Endometrium (tissue), 2 donors: ENCODE results near the gene HMX2.

ENCODE experiments used
- FAIRE-seq: peaks from 2 replicates; lab custom pipeline; 2012; peaks lifted over from hg19 to GRCh38; lab: Jason Lieb, UNC
- donor health status: control.
- donor health status: control.

Gene HMX2

DNA sequence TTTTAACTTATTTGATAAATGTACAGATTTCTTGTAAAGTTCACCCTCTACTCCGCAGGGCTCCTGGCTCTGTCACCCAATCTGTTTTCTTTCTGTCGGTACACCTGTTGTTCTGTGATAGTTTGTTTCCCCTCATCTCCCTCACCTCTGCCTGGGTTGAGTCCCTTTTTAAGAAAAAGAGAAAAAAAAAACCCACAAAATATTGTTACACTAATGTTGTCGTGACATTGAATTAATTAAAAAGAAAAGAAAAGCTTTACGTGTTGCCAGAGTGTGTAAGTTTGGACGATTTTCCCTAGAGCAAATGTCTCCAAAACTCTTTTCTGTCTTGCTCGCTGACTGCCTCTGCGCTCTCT lies 8.8 kb upstream of the HMX2 start:
- FAIRE-seq = no peak

DNA sequence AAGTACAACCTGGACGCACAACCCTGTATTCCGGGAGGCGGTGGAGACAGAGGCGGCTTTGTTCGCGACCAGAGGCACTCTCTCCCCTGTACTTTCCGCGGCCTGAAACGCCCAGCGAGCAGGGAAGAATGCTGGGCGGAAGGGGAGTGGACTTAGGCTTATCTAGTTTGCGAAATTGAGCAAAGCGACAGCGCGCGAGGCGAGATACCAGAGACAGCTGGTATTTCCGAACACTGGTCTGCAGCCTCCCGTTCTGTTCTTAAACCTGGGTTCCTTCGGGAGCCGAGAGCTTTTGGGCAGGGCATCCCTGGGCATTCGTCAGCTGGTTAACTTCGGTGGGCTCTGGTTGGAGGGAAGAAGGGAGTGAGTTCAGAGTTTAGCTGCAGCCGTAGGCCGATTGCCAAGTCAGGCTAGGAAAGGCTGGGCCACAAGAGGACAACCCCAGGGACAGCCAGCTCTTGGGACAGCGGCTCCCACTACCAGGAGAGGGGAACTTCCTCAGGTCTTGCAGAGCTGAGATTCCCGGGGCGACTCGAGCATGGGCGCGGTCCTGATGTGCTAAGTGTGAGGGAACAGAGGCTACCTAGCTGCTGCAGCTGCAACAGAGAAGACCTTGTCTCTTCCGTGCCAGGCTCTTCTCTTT lies 8.3 kb upstream of the HMX2 start:
- no peak for FAIRE-seq

DNA sequence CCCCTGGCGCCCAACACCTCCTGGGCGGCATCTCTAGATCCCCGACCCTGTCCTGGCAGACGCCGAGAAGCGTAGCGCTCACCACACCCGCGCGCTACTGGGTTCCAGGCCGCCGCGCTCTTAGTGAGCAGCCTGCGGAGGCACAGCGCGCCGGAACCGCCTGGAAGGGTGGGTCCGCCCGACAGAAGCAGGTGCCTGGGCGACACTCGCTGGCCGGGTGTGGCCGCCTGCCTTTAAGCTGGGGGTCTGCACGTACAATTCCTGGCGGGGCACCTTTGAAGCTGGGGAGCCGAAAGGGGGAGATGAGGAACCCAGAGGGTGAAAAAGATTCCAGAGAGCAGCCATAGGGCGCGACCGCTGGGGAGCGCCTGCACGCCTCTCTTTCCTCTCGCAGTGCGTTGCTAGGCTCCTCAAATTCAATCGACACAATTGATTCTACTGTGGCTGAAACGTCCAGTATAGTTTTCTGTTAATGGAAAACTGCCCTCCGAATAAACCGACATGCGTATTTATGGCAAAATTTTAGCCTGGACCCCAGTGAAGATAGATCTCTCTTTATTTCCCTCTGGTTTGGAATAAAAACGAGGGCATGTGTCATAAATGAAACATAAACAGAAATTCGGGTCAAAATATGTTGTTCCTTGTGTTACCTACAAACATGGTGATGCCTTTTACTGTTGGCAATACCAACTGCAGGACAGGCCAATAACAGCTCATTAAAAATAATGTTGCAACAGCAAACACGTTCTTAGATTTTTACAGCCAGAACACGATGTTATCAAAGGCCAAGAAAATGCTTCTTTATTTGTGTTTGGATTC lies 7.6 kb upstream of the HMX2 start:
- FAIRE-seq = no peak

DNA sequence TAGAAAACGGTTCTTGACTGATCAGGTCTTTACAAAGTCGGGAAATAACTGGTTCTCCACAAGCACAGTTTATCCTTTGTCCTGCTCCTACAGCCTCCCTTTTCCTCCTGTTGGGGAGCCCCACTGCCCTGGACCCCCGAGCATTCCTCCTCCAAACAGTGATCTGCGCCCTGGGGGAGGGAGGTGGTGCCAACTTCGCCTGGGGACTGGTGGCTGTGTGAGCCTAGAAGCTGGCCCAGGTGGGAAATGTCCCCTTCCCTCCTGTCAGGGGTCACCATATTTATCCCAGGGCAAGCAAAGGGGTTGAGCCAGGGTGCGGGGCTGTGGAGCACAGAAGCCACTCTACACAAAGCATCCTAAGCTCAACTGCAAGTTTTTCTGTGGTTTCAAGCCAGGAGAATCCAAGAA lies 6.9 kb upstream of the HMX2 start:
- no peak for FAIRE-seq

DNA sequence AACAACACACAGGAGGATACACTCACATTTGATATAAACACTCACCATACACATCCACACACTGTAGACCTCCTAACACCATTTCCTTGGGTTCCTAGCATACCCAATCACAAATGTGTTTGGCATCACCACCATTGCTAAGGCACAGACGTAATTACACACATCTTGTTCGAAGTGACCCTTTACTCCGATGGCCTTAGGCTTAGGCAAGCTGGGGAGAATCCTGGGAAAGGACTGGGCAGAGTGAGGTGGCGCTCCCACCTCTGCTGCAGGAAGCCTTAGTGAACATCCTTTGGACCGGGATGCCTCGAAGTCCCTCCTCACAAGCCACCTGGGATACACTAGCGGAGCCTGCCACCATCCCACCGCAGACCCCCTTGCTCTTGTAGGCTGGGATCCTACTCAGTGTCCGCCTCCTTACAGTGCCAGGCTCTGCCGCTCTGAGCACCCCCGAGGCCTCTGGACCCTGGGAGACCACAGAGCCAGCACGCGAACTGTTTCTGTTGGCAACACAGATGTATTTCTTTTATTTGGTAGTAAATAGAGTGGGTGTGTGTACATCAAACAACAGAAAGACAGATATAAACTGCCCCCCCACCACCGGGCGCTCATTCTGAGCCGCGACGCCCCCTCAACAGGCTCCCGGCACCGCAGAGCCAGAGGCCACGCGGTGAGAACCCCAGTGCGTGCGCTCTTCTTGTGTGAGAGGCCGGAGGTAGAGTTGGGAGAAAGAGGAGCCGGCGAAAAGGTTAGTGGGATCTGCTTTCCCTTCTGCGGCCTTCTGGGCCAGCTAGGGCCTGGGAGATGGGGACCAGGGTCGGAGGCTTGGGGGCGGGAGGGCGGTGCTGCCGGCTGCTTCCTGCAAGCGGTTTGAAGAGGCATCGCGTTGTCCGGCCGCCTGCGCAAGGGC lies 5.9 kb upstream of the HMX2 start:
- no peak for FAIRE-seq

DNA sequence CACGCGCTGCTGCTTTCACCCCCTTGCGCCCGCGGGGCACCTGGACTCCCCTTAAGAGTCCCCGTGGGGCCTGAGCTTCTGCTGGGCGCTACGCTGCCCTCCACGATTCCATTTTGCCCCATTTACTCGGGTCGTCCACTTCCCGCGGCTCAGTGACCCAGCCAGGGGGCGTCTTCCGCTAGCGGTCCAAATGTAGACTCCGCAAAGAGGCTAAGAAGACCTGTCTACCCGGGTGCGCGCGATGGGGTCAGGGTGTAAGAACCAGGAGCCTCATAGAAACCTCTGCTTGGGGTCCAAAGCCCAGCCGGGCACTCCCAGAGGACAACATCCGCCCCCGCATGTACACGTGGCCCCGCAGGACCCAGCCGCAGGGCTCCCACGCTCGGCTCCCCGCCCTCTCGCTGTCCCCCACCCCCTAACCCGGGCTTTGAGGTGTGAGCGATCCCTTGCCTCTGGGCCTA lies 5.2 kb upstream of the HMX2 start:
- FAIRE-seq = no peak

DNA sequence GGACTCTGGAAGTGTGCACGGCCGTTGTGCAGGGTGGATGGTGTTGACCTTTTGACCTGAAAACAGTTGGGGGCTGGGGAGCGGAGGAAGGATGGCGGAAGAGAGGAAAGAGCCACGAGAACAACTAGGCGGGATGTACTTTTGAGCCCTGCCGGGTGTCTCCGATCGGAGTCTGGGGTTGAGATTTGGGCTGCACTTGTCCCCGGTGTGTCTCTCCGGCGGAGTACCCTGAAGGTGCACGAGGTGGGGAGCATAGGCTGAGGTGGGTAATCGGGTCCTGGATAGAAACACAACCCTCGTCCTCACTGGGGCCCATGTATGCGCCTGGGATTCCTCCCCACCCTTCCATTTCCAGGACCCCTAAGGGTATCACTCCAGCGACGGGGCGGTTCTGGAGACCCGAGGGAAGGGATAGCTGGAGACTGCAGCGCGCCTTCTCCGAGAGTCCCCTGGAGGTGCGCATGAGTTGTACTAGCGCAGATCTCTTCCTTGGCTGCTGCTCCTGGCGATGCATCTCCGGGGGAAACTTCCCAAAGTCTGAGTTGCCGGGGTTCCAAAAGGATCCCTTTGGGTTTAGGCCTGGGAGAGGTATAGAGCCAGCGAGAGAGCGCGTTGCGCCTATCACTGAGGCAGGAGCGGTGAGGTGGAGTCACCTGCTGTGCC lies 4.6 kb upstream of the HMX2 start:
- no peak for FAIRE-seq

DNA sequence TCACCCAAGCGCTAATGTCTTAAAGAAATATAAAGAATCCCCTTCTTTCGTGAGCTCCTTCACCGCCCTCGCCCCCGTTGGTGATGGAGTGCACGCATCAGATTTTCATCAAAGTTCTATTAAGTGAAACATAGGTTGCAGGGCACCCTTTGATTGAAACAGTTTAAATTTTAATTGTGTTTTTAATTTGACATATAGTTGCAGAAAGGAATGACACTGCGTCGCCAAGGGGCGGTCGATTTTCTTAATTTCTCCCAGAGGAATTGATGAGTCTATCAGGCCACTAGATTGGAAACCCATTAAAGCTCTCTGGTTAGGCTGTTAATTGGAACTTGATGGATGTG lies 4.1 kb upstream of the HMX2 start:
- FAIRE-seq = no peak

DNA sequence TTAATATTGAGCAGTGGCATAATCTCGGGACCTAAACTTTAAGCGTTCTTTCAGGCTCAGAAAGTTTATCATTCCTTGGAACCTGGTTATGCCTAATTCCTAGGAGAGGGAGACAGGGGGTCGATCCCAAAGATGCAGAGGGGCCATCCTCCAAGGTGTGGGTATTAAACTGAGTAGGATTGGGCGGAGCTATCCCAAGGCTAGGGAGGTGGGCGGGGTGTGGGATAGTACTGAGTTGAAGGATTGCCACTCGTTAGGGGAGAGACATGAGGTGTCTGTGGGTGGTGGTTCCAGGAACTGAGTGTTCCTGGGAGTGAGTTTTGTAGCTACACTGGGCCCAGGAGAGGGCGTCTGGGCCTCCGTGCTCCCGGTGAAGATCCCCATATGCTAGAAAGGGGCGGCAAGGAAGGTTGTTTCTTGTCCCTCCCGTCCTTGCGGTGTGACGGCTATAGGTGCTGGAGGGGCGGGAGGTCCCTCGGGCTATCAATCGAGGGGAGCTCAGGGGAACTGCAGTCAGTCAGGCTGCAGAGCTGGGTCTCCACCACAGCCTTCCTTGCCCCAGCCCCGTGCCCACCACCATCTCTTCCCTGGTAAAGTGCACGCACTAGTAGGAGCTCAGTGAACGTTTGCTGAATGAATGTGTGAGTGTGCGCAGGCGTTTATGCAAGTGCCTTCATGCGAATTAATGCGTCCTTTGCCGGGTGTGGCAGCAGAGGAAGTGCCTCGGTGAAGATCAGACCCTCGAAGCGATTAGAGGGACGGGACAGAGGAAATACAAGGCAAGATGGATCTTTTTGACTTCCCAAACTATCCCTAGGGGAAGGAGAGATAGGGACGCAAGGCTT lies 3.0 kb upstream of the HMX2 start:
- FAIRE-seq = no peak

DNA sequence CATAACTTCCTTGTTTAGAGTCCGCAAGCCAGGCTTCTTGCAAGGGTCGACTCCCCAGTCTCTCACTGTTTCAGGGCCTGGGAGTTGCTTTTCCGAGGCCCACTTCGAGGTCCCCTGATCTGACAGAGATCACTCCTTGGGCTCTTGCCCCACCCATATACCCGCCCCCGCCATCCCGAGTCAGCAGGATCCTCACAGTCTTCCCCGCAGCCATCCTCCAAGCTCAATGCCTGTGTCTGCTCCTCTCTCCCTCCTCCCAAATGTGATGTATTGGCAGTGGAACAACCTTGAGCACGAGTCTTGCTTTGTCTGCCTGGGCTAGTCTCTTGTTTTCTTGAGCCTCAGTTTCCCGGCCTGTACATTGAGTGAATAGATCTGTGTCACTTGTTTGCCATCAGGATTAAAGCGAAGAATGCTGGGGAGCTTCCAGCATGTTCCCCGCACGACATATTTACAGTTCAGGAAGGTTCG lies 2.4 kb upstream of the HMX2 start:
- no peak for FAIRE-seq

DNA sequence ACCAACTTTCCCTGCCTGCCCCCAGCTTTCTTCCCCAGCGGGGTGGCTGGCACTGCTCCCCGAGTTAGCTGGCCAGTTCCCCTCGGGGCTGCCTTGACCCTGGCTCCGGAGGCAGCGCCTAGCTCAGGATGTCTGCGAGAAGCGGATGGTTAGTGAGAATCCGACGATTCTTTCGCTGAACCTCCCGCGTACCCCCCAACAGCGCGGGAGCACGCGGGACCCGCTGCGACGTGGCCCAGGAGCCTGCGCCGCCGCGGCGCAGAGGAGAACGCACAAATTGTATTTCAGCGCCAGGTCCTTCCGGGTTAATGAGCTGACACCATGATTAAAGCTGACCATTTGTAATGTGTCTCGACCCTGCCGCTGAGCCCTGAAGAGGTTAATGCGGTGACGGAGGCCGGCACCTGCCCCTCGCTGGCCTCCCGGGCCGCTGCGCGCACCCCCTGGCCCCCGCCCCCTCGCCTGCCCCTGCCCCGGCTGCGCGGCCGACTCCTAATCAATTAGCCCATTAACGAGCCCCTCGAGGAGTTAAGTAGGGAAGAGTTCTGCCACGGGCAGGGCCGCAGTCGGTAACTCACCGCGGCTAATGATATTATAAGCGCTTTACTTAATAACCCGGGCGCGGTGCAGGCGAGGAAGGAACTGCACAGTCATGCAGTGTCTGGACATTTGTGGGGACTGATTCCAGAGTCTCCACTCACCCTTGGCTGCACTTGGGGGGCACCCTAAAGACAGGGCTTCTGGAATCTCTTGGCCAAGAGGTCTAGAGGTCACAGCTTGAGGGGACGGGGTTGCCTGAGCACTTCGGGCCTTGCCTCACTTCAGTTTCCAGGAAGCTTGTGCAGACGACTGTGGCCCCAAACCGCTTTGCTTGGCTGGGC lies 1.7 kb upstream of the HMX2 start:
- FAIRE-seq = no peak

DNA sequence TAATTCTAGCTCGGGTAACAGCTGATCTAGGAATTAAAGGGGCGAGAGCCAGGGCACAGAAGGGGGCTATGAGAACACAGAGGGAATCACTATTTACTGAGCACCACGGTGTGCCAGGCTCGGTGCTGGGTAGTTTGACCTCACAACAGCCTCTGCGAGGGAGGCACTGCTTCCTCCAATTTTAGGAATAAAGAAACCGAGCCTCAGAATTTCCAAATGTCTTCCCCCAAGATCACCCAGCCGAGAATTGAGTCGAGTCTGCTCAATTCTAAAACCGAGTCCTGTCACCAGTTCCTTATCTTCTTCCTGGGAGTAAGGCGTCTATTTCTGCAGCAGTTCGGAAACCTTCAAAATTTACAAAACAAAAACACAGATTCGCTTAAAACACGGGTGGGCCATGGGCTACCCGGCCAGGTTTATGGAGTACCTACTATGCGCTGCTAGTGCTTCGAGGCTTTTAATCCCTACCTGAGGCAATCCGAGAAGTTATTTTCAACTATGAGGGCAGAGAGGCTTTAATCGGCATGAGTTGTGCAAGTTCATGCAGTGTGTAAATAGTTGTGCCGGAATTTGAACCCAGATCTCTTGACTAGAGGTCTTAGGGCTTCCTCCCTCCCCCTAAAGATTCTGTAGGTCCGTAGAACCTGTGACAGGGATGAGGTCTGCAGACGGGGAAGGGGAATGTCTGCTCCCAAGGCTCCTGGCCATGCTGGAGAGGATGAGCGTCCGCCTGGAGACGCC lies 872 bp upstream of the HMX2 start:
- no peak for FAIRE-seq

DNA sequence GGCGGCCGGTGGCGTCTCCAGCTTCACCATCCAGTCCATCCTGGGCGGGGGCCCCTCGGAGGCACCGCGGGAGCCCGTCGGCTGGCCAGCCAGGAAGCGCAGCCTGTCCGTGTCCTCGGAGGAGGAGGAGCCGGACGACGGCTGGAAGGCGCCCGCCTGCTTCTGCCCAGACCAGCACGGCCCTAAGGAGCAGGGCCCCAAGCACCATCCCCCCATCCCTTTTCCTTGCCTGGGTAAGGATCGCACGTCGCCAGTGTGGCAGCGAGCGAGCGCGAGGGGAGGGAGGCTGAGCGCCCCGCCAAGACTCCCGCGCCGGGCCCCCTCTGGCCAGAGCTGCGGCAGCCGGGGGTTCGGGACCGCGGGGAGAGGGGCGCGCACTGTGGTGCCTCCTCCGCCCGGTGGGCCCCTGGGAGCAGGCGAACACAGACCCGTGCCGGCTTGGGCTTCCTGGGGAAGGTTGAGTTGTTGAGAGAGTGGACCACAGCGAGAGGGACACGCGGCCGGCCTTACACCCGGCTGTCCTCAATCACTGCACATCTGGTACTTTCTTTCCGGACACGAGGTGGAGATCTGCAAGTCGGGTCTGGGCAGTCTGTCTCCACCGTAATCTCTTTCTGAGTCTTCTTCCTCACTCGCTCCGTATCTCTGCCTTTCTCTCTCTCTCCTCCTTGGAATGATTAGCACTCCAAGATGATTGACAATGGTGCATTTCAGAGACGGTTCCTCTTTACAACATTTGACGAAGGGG lies 652 bp downstream of the HMX2 start:
- no peak for FAIRE-seq

DNA sequence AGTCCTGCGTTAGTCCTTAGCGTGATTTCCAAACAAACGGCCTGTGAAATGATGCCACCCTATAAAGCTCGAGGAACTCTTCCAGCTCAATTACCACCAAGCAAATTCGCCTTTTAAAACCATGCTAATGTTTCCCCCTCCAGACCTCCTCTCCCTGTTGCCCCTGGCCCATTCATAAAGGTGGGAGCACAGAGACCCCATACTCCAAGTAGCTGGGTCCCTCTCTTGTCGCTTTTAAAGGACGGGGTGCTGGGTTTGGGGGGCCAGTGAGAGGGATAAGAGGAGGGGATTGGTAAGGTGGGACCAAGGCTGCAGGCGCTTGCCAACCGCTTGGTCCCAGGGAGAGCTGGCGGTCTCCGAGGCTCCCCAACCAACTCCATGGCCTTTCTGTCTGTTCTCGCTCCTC lies 1.2 kb downstream of the HMX2 start:
- no peak for FAIRE-seq

DNA sequence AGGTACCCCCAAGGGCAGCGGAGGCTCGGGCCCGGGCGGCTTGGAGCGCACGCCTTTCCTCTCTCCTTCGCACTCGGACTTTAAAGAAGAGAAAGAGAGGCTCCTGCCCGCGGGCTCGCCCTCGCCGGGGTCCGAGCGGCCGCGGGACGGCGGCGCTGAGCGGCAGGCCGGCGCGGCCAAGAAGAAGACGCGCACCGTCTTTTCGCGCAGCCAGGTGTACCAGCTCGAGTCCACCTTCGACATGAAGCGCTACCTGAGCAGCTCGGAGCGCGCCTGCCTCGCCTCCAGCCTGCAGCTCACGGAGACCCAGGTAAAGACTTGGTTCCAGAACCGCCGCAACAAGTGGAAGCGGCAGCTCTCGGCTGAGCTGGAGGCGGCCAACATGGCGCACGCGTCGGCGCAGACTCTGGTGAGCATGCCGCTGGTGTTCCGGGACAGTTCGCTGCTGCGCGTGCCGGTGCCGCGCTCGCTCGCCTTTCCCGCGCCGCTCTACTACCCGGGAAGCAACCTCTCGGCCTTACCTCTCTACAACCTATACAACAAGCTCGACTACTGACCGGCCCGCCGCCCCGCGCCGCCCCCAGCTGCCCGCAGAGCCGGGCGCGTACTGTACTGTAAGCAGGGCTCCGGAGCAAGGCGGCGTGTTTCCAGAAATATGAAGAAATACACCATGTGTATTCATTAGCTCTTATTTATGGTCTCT lies 1.8 kb downstream of the HMX2 start:
- no peak for FAIRE-seq

DNA sequence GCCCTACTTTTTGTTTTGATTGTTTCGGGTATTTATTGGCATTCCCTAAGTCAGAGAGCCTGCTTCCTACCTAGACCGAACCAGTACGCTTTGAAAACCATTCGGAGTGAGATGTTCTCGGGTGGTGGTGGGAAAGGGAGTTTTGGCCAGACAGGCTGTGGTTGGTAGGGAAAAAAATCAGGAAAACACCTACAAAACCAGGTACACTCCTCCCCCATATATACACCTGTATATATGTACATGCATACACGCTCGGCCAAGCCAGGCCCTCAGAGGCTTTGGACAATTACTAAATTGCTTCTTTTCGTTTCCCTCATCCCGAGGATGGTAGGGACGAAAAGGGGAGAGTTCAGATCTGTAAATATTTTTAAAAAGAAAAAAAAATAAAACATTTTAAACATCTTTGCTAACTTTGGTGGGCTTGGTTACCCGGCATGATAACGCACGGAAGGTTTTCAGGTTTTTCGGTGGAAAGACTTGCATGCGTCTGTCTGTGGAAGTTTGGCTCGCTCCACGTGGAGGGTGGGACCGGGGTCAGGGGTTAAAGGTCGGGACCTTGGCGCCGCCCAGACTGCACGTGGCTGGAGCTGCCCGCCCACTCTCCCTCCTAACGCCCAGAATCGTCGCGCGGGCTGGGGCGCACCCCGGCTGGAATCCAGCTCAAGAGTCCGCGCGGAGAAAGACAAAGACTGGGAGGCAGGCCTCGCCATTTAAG lies 2.5 kb downstream of the HMX2 start:
- no peak for FAIRE-seq

DNA sequence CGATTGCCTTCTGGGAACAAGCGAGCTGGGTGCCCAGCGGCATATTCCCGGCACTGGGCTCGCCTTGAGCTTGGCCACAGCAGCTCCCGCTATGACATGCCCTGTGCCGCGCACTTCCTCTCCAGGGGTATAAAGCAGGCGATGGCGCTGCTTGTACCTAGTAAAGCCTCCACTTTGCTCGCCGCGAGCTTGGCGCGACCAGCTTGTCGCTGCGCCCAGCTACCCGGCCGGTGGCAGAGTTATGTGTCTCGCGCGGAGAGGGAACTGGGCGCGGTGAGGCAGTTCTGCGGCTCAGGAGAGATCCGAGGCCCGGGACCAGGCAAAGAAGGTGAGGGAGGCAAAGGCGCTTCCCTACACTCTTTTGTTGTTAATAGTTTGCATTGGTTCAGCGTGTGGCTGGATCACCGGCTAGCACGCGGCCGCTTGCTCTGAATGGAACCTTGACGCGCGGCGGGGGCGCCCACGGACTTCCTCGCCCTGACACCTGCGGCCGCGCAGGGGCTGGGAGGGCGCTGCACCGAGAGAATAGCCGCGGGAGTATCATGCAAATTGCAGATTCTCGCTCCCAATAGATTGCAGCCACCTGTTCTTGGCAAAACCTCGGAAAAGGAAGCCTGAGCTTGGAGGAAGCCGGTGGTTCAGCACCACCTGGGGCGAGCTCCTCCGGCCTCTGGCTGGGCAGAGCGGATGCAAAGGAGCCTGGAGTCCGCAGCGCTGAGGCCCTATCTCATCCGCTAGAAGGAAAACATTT lies 3.2 kb downstream of the HMX2 start:
- no peak for FAIRE-seq
